MCF 10A (cell line): Measurements from ENCODE around the gene PPP2R5C. TPM values are rescaled to one million over a fixed set of nuclear protein-coding genes. Genes with fewer than 3 reads are reported as not detected.

Source experiments
- BruUV-seq: library from RNA; stranded (reverse); fragments of 400-500 nt; replicated peaks from 2 replicates; lab custom pipeline; 2021; lab: Mats Ljungman, UMichigan
- CTCF ChIA-PET: fragments of 300-600 bp; sonication (Branson Sonifier 250); formaldehyde crosslinking; extraction: SDS; loops from one replicate; lab custom pipeline; 2021; ENCODE audit warnings: antibody characterized with exemption, inconsistent platforms; lab: Yijun Ruan, JAX
- POLR2A ChIA-PET: fragments of 300-600, 350-650 bp; sonication (Branson Sonifier 250); formaldehyde crosslinking; extraction: SDS; loops from one replicate; lab custom pipeline; 2020; ENCODE audit warnings: antibody characterized with exemption, inconsistent platforms; lab: Yijun Ruan, JAX
- DNase-seq: peaks from one replicate; pipeline ENCODE4 v3.0.0-alpha.2; 2018; ENCODE audit not compliant: unreplicated experiment
- H3K27ac Mint-ChIP-seq: one replicate; pipeline ENCODE4 v1.8.0; 2022; ENCODE audit warnings: mild to moderate bottlenecking, low read depth, mixed read lengths; ENCODE audit not compliant: unreplicated experiment
- H3K27me3 Mint-ChIP-seq: one replicate; pipeline ENCODE4 v1.8.0; 2022; ENCODE audit warnings: mixed read lengths; ENCODE audit not compliant: insufficient read depth, unreplicated experiment
- H3K36me3 Mint-ChIP-seq: one replicate; pipeline ENCODE4 v1.8.0; 2022; ENCODE audit warnings: mild to moderate bottlenecking, moderate library complexity, mixed read lengths; ENCODE audit not compliant: insufficient read depth, unreplicated experiment
- H3K4me1 Mint-ChIP-seq: one replicate; pipeline ENCODE4 v1.8.0; 2022; ENCODE audit warnings: mixed read lengths; ENCODE audit not compliant: insufficient read depth, unreplicated experiment
- H3K4me3 Mint-ChIP-seq: one replicate; pipeline ENCODE4 v1.8.0; 2022; ENCODE audit warnings: mild to moderate bottlenecking, moderate library complexity, mixed read lengths; ENCODE audit not compliant: unreplicated experiment
- H3K9me3 Mint-ChIP-seq: one replicate; pipeline ENCODE4 v1.8.0; 2022; ENCODE audit warnings: mixed read lengths; ENCODE audit not compliant: unreplicated experiment
- intact Hi-C: fragments of 100-400 bp; cut with micrococcal nuclease; formaldehyde crosslinking; loops from 2 replicates; pipeline ENCODE4 v1.14.1; 2022
- total RNA-seq: library from RNA; stranded (reverse); gene quantifications from 2 replicates; pipeline ENCODE4 v1.2.3, GENCODE V29; 2022
- TF ChIP-seq, protein P1 (sequence below): fragments of 200-600 bp; IDR thresholded peaks from one replicate; pipeline ENCODE4 v1.8.0; 2022; ENCODE audit warnings: antibody characterized with exemption, mild to moderate bottlenecking; ENCODE audit not compliant: unreplicated experiment

PPP2R5C gene
- total RNA-seq, 1 experiment from 2014 or later, result 118 TPM

DNA sequence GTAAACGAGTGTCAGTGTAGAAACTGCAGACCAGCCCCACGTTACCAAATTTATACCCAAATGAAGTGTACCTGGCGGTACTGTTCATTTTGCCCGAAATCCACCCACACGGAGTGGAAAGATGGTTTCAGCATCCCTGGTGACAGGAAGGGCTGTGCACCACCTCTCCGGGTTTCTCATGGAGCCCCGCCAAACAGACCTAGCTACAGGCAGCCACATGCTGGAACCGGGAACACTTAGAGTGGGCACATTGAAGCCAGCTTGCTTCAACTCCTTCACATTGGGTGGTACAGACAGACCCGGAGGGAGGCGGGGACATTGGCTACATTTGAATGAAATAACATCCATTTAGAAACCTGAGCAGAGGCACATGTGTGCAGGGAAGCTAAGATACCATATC lies 84.4 kb downstream of the PPP2R5C start:
- H3K27me3 Mint-ChIP-seq, result no peaks in the 10 kb centered on the region
- ChIA-PET CTCF (no interaction called here), POLR2A (no interaction called here)
- no TSS peak for BruUV-seq
- TF ChIP-seq, protein P1, sequence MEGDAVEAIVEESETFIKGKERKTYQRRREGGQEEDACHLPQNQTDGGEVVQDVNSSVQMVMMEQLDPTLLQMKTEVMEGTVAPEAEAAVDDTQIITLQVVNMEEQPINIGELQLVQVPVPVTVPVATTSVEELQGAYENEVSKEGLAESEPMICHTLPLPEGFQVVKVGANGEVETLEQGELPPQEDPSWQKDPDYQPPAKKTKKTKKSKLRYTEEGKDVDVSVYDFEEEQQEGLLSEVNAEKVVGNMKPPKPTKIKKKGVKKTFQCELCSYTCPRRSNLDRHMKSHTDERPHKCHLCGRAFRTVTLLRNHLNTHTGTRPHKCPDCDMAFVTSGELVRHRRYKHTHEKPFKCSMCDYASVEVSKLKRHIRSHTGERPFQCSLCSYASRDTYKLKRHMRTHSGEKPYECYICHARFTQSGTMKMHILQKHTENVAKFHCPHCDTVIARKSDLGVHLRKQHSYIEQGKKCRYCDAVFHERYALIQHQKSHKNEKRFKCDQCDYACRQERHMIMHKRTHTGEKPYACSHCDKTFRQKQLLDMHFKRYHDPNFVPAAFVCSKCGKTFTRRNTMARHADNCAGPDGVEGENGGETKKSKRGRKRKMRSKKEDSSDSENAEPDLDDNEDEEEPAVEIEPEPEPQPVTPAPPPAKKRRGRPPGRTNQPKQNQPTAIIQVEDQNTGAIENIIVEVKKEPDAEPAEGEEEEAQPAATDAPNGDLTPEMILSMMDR, result no peak
- peaks cover 12% of the 10 kb centered on the region for H3K4me1 Mint-ChIP-seq
- no peak for DNase-seq
- H3K27ac Mint-ChIP-seq, result no peak overlapping the region
- no peak overlapping the region for H3K4me3 Mint-ChIP-seq
- intact Hi-C loops, result no loop called here
- H3K36me3 Mint-ChIP-seq, result peaks cover 15% of the 10 kb centered on the region
- no peaks in the 10 kb centered on the region for H3K9me3 Mint-ChIP-seq

DNA sequence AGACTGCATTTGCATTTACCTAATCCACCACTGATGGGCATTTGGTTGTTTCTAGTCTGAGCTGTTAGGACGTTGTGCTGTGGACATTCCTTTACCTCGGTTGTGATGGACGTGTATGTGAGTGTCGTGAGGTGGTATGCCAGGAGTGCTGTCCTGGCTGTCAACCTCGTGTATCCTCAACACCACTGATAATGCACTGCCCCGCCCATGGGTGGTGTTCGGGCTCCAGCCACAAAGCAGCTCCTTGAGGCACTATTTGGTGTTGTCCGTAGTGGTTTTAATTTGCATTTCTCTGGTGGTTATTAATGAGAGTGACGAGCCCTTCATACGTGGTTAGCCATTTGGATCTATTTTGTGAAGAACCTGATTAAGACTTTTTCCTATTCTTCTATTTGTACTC lies 87.6 kb downstream of the PPP2R5C start:
- TF ChIP-seq, protein P1, result no peak
- CTCF ChIA-PET, result interaction anchor here (1.1 kb wide), 1 partner anchor 12 kb away, joined by 4 read pairs; no protein-coding TSS in a partner anchor
- H3K4me3 Mint-ChIP-seq, result no peak overlapping the region
- peaks cover 8% of the 10 kb centered on the region for H3K36me3 Mint-ChIP-seq
- H3K27me3 Mint-ChIP-seq, result no peaks in the 10 kb centered on the region
- no peaks in the 10 kb centered on the region for H3K9me3 Mint-ChIP-seq
- BruUV-seq, result no TSS peak
- no peak overlapping the region for H3K27ac Mint-ChIP-seq
- intact Hi-C loops, result no loop called here
- peaks cover 20% of the 10 kb centered on the region for H3K4me1 Mint-ChIP-seq
- no peak for DNase-seq
- POLR2A ChIA-PET, result interaction anchor here (0.7 kb wide), 1 partner anchor 142 kb away, joined by 3 read pairs; no protein-coding TSS in a partner anchor

DNA sequence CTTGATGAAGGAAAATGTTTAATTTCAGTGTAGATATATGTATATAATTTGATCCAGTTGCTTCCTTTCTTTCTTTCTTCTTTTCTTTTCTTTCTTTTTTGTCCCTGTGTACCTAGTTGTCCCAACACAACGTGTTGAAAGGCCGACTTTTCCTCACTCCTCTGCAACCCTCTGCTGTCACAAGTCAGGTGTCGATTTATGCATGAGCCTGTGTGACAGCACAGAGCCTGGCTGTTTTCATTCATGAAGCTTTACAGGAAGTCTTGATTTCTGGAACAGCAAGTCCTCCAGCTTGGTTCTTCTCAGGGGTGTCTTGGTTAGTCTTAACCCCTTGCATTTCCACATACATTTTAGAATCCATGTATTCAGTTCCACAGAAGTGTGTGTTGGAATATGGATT lies 88.1 kb downstream of the PPP2R5C start:
- no TSS peak for BruUV-seq
- ChIA-PET CTCF (interaction anchor here (0.6 to 1.1 kb wide), 3 partner anchors 11 to 1754 kb away, joined by 3 to 4 read pairs (median 4); no protein-coding TSS in a partner anchor), POLR2A (interaction anchor here (0.5 kb wide), 1 partner anchor 127 kb away, joined by 3 read pairs; no protein-coding TSS in a partner anchor)
- H3K4me1 Mint-ChIP-seq, result peaks cover 25% of the 10 kb centered on the region
- H3K27ac Mint-ChIP-seq, result no peak overlapping the region
- H3K27me3 Mint-ChIP-seq, result no peaks in the 10 kb centered on the region
- DNase-seq, result no peak
- H3K36me3 Mint-ChIP-seq, result peaks cover 3% of the 10 kb centered on the region
- intact Hi-C loops, result no loop called here
- no peaks in the 10 kb centered on the region for H3K9me3 Mint-ChIP-seq
- TF ChIP-seq, protein P1, result no peak
- H3K4me3 Mint-ChIP-seq, result no peak overlapping the region

DNA sequence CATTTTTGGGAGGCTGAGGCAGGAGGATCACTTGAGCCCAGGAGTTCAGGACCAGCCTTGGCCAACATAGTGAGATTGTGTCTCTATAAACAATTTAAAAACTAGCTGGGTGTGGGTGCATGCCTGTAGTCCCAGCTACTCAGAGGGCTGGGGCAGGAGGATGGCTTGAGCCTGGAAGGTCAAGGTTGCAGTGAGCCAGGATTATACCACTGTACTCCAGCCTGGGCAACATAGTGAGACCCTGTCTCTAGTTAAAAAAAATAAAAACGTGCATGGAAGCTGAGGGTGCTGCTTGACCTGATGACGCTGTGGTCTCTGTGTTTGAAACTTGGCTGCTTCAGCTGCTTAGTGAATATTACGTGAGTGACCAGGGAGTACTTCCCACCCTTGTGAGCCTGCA lies 89.7 kb downstream of the PPP2R5C start:
- ChIA-PET POLR2A (no interaction called here), CTCF (no interaction called here)
- BruUV-seq, result no TSS peak
- Mint-ChIP-seq H3K9me3 (no peaks in the 10 kb centered on the region), H3K27me3 (no peaks in the 10 kb centered on the region), H3K4me3 (no peak overlapping the region), H3K36me3 (no peaks in the 10 kb centered on the region), H3K4me1 (peaks cover 30% of the 10 kb centered on the region), H3K27ac (no peak overlapping the region)
- intact Hi-C loops, result no loop called here
- no peak for DNase-seq
- TF ChIP-seq, protein P1, result no peak
